SK-N-MC (cell line): ENCODE measurements around the gene ADARB1.

ENCODE experiments used
- EZH2 ChIP-seq: fragments of 200-600 bp; sonication (generic); IDR thresholded peaks from one replicate; pipeline ENCODE4 v1.6.1; 2017; ENCODE audit warnings: antibody characterized with exemption
- FOXP2 ChIP-seq: optimal IDR thresholded peaks from 2 replicates; pipeline ENCODE3; 2011; ENCODE audit warnings: mild to moderate bottlenecking, moderate library complexity; ENCODE audit not compliant: insufficient read depth; ENCODE audit errors: extremely low read length, control extremely low read depth
- POLR2AphosphoS5 ChIP-seq: IDR thresholded peaks from 2 replicates; pipeline ENCODE4 v1.6.1; 2012; ENCODE audit warnings: mild to moderate bottlenecking, low read depth, low read length, borderline replicate concordance

DNA sequence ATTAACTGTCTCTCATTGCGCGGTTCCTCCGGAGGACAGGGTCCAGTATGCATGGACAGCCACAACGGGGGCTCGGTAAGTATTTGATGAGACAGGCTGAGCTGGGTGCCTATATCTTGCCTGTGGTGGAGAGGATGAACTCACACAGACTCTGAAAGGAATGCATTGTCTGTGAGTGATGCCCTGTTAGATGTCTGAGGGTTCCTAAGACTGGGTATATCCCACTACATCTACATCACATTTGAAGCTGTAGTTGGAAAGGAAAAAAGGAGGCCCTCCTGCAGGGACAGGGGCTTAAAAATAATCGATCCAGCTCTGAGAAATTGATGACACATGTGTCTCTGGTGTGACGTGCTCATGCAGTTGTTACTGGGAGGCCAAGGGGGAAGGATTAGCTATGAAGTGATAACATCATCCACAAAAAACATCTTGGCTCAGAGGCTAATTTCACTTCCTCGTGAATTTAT is 1.9 kb downstream of the ADARB1 start:
- TF ChIP-seq EZH2: no peak
- no peak for TF ChIP-seq POLR2AphosphoS5
- TF ChIP-seq FOXP2: no peak
